NCI-H187 (cell line): ENCODE data around the gene COLEC11.
"Not testable (repeated sequence)": the region's sequence is repeated elsewhere in the genome, so short reads cannot be mapped to it uniquely, and the experiment has no call there.

Source experiments
- DNase-seq, 2 experiments: peaks; one replicate each; lab custom pipeline; 2025; lab: John Stamatoyannopoulos, UW

COLEC11 gene

DNA sequence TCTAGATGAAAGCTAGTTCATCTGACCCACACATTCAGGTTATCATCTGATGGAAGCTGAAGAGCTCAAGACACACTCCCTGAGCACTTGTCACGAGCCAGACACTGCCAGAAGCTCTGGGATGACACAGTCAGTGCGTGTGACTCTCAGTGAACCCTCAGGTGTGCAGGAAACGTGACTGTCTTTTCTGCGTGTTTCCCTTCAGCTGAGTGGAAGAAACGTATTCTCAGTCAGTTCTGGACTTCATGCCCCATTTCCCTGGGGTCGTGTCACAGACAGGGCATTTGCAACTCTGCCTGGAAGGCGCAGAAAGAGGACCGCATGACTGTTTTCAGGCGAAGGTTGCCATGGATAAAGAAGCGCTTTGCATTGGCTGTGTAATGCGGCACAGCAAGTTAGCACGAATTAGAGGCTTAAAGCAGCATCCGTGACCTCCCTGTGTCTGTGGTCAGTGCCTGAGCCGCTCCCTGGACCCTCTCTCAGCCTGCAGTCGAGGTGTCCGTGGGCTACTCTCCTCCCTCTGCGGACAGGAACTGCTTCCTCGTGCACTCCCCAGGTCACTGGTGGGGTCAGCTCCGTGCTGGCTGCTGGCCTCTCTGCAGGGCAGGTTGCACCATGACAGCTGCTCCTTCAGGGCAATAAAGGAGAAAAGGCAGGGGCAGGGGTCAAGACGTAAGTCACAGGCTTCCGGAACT, 59.8 kb downstream of the COLEC11 start:
- no peak for DNase-seq

DNA sequence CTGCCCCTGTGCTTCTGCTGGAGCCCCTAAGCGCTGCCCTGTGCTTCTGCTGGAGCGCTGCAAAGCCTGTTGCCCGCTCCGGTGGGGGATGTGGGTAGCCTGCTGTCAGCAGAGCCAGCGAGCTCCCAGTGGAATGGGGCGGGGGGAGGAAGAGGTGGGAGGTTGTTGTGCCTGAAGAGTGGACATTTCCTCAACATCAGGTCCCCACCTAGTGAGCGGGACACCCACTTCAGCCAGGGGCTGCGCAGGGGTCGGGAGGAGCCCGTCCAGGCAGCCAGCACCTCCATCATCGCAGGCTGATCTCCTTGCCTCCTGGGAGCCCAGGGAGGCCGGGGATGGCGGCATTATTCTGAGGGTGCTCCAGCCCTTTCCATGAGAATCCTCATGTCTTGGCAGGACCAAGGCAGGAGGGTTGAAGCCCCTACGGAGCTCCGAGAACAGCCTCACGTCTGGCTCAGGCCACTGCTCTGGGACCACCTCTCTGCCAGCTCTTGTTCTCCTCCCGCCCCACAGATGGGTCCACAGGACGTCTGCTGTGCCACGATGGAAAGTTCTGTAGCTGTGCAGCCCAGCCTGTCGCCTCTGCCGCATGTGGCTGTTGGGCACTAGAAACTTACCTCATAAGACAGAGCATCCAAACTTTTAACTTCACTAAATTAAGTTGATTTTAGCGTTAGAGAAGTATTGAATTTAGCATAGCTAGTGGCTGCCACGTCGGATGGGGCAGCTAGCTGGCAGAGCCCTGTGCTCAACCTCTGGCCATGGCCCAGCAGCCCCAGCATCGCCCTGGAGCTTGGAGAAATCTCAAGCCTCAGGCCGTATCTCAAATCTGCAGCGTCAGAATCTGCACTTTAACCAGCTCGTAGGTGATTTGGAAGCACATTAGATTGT, 61.2 kb downstream of the COLEC11 start:
- no peak for DNase-seq

DNA sequence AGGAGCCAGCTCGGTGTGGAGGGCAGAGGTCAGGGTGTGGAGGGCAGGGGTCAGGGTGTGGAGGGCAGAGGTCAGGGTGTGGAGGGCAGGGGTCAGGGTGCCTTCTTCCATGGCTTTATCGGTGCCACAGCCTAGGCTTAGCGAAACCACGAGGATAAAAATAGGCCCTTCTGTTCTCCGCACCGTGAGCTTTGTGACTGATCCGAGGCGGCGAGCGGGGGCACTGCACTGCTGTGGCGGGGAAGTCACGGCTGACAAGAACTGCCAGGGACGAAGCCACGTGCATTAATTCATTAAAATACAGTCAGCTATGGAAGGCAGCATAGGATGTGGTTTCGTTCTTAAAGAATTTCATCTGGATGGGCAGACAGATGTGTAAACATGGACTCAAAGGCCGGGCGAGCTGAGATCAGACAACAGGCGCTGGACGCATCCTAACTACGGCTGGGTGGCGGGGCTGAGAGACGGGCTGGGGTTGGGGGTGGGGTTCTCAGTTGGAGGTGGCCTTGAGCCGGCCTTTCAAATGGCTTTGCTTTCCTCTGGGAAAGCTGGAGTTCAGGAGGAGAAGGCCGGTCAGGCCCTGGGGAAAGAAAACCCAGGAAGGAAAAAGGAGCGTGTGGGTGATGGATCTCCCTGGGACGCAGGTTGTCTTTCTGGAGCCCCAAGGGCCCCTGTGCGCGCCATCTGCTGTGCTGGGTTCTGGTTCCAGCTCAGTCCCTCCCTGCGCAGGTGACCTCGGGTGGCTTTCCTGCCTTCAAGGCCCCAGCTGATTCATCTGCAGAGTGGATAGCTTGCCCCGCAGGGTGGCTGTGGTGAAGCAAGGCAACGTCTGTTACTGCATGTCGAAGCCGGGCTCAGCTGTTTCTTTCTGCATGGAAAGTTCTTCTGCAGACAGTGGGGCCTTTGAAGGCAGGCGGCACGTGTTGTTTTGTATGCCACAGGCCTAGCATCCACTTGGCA, 62.1 kb downstream of the COLEC11 start:
- no peak for DNase-seq

DNA sequence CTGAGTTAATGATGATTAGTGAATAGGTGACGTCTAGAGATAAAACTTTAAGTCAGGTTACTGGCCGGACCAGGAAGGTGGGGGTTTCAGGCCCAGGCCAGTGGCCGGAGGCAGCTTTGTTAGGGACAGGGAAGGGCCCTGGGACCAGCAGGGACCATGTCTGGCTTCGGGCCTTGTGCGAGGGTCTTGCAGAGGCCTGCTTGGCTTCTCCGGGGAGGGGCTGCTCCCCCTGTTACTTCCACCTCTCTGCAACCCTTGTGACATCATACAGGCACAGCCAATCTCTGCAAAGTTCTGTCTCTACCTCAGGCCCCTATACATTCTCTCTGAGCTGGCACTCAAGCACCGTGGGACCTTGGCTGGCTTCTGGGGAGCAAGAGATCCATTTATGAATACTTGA, 63.0 kb downstream of the COLEC11 start, which contains the start of gene ALLC:
Gene ALLC, plus strand, starts transcription at position 320 of the 400 bp plus-strand sequence. CDS start 12,958 bp downstream, outside the sequence.
- DNase-seq = no peak

DNA sequence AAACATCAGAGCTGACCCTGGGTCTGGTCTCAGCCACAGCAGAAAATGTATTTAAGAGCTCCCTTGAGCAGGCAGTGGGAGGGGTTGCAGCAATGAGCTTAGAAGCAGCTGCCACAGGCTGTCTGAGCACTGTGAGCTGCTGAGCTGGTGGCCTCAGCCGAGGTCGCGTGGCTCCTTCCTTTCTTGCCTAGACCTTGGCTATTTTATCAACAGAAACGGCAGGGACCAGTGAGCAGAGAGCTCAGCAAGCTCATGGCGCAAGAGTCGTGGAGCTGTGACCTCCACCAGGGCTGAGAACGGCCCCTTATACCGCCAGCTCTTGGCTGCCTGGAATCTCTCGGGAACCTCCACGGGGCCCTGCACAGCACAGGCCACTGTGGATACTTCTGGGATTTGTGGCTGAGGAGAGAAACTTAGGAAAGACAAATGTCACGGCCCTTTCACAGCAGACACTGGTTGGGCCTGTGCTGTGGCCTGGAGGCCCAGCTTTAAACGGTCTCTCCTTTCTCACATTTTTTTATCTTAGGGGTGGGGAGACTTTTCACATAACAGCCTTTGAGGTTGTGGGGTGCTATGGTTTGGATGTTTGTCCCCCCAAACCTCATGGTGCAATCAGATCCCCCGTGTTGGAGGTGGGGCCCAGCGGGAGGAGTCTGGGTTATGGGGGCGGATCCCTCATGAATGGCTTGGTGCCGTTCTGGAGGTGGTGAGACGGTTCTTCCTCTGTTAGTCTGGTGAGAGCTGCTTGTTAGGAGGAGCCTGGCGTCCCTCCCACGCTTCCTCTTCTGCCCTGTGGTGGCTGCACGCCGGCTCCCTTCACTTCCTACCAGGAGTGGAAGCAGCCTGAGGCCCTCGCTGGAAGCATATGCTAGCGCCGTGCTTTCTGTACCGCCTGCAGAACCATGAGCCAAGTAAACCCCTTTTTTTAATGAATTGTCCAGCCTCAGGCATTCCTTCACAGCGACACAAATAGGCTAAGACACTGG, 64.8 kb downstream of the COLEC11 start:
- DNase-seq = peak; percentile 54 to 84

DNA sequence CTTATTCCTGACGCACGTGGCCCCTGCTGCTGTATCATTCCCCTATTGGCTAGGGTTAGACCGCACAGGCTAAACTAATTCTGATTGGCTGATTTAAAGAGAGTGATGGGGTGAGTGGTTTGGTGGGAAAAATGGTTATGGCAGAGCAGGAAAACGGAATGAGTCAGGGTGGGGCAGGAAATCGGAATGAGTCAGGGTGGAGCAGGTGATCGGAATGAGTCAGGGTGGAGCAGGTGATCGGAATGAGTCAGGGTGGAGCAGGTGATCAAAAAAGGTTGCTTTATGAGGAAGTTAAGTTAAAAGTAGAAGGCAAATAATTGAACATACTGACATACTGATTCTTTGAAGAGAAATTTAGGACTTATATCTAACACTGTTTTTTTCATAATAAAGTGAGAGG, 65.7 kb downstream of the COLEC11 start:
- DNase-seq = not testable (repeated sequence)

DNA sequence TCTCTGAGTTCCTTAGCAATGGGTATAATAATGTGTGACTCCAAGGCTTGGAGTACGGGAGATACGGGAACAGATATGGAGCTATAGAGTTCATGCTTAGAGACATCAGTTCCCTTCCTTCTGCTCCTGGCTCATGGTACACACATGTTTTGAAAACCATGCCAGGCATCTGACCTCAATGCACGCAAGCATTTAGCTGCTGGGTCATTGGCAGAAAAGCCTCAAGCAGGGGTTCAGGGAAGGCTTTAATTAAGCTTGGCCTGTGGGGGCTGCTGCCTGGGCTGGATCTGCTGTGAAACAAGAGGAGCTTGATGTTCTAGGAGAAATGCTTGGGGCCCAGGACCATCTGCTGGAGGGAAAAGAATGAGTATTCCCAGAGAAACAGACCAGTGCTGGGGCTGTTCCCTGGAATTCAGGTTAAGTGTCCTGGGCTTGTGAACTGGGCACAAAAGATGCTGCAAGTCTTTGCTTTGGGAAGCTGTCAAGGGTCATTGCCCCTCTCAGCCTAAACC, 66.3 kb downstream of the COLEC11 start:
- no peak for DNase-seq

DNA sequence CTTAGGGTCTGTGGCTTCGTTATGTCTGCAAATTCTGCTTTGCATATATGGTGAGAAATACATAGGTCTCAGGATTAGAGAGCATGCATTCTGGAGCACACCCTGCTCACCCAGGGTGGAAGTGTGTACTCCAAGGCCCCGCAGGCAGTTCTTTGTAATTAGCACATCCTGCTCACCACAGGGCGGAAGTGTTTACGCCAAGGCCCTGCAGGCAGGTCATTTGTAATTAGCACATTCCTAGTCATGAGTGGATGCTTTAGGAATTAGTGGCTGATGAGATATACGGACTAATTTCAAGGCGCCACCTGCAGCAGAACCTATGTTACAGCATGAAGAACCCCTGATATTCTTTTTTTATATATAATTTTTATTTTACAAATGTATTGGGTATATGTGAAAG, 67.3 kb downstream of the COLEC11 start:
- DNase-seq = no peak

DNA sequence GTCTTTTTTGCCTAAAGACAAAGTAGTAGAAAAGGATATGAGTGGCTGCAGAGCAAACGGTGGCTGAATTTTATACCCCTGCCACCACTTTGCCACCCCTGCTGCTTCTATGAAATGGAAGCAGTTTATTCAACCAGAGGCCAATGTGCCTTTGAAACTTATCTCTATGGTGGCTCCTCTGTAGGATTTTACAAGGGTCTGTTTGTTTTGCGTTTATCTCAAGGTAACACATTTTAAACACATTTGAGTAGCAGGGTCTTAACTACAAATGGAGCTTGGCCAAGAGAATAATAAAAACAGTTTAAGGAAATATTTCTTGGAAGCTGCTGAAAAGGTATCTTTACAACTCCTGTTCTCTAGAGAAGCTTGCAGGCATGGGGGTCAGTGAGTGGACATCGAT, 69.2 kb downstream of the COLEC11 start:
- no peak for DNase-seq

DNA sequence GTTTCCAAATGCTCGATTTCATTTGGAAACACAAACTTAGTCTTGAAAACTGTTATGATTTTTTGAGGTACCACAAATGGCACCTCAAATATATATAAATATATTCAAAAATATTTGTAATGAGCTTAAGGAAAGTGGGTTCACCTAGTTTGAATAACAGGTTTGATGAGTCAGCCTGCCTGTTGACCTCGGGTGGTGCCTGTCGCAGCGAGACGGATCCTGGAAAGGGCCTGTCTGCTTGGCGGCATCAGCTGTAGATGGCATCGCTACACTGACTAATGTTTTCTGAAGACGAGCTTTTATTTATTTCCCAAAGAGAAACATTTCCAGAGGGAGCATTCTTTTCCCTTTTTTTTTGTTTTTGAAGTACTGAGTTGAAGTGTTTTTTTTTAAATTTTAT, 70.0 kb downstream of the COLEC11 start:
- no peak for DNase-seq

DNA sequence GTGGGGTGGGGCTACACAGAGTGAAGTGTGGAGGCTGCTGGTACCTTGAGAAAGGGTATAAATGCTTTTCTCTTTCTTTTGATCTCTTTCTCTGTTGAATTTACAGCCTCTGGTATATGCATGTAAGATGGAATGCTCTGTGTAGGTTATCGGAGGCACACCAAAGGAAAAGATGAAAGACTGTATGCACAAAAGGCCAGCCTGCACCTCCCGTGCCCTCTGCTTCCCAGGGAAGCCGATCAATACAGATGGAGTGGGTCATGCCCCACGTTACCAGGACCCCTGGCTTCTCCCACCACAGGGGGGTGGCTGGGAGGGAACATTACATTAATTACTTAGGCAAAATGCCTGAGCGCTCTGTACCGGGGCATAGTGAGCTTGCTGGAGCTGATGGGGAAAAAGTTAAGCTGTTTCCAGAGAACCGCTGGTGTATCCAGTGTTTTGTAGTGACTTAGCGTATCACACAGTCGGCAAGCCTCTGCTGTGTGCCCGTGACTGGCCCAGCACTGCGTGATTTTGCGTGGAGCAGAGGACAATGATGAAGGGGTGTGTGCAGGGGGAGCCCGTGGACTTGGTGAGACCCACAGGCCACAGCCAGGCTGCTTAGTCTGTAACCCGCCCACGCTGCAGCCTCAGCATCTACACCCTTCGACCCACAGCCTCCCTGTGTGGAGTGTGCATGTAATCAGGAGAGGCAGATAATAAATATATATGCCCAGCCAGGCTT, 71.1 kb downstream of the COLEC11 start:
- DNase-seq = no peak

DNA sequence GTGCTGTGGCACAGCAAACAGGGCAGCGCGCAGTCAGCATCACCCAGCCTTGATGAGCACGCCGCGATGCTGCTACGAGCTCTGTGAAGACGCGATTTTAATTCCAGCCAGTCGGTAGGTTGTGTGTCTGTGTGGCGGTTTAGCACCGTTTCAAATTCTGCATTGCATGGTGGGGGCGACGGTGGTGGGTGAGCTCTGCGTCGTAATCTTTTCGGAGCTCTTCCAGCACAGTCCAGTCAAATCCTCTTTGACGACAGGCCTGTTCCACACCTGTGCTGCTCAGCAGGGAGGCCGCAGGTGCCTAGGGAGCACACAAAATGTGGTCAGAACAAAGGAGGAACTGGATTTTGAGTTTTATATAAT, 71.7 kb downstream of the COLEC11 start:
- DNase-seq = peak in 1 of 2 experiments; percentile 45

DNA sequence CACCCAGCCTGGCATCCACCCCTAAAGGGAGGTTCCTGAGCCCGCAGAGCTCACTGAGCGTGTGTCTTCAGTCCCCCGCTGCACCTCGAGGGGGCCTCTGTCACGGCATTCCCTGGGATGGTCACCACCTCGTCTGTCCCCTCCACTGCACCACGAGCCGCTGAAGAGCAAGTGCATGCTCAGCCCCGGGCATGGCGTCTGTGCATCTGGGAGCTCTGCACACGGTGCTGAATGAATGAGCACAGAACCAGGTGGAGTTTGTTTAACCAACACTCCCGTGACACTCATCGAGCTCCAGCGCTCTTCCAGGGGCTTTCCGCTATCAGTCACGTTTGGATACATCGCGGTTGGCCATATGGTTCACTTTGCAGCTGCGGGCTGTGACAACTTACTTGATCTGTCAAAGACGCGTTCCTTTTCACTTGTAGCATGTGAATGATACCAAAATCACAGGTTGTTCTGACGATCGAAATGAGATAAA, 72.3 kb downstream of the COLEC11 start:
- DNase-seq = peak; percentile 81 to 94

DNA sequence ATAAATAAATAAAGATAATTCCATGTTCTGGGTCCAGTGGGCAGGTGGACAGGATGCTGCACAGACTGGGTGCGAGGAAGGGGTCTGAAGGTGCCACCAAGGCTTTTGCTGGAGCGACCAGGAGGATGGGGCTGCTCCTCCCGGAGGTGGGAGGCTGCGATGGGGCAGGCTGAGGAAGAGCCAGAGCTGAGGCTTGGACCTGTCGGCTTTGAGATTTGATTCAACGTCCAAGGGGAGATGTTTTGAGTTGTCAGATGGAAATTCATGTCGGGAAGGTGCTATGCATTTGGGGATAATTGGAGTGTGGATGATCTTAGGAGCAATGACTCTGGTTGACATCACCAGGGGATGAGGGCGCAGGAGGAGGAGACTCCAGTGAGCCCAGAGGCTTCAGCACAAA, 74.7 kb downstream of the COLEC11 start:
- DNase-seq = no peak

DNA sequence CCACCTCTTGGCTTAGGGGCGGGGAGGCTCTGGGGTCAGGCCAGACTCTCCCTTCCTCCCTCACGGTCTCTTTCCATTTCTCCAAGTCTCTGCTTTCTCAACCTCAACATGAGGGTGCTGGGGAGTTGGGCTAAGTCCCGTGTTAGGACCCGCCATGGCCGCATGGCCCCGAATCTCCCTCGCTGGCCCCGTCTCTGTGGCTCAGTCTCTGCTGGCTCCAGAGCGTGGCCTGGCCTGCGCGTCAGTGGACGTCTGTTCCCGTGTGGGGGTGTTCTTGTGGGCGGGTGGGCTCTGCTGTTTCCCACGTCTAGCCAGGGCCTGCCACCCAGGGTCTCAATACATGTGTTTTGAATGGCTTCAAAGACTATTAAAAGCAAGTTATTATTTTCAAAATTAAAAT, 75.5 kb downstream of the COLEC11 start:
- no peak for DNase-seq

DNA sequence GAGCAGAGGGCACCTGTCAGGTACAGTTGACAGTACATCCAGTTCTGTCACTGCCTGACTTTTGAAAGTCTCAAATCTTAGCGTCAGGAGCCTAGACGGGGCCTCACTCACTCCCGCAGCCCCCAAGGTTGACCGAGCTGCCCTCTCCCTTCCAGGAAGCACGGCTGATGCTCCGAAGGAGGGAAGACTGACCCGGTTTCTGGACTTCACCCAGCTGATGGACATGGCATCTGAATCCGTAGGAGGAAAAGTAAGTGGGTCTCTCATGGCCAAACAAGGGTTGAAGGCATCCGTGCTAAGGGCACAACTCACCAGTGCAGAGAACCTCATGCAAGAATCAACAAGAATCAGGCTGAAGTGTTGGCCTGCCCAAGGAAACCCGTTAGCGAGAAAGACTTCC, 76.0 kb downstream of the COLEC11 start:
- no peak for DNase-seq

DNA sequence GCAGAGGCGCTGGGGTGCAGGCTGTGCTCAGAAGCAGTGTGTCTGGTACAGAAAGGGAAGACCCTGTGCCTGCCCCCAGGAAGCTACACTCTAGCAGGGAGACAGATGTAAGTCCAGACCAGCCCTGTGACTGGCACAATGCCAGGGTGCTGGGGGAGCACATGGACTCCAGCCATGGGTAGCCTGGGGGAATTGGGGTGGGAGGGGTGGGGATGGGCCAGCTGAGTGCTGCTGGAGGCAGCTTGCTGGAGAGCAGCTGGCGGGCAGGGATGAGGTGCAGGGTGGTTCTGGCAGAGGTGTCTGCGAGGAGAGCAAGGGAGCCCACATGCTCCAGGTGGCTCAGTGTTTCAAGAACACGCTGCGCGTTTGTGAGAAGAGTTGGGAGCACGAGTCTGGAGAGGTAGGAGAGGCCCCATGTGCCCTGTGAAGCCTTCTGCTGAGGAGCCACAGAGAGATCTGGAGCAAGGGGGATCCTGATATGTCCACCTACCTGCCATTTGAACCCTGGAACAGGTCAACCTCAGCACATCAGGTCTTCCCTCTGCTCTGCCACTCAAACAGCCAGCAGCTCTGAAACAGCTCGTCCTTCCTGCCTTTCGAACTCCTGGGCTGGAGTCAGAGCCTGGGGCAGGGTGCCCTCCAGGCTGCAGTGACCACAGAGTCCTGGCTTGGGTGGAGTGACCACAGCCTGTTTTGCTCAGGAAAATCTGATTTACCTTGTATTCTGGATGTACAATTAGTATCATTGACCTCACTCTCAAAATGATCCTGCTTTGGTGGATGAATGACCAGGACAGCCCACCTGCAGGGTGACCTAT, 78.2 kb downstream of the COLEC11 start:
- no peak for DNase-seq

DNA sequence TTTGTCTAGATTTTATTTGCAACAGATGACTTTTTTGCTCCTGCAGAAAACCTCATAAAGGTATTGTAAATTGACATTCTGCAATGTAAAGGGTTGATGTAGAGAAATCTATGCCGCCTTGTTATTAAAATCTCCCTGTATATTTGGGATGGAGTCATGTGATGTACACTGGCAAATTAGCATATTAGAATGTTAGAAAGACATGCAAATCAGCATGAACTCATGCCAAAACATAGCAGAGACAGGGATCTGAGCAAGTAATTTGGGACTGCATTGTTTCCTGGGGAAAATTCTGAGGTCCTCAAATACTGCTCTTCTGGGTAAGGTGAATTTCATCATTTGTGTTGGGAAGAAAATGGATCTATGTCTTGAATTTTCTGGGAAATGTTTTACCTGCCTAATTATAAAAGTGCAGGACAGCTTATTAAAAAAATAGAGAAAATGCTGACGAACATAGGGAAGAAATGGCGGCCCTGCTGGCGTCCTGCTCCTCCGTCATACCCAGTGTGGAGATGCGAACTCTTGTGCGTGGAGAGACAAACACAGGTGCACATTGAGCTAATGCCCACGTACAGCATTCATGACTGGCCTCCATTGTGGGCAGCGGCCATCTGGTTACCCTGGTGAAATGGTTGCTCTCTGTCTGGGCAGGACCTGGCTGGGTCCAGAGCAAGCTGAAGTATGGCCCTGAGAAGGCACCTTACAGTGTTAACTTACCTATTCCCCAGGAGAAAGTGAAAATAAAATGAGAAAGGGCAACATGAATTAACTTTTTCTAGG, 79.3 kb downstream of the COLEC11 start:
- DNase-seq = no peak
